ENCODE measurements around the gene FTH1. TPM values are rescaled to one million over a fixed set of nuclear protein-coding genes. Genes with fewer than 3 reads are reported as not detected.

The FTH1 gene
- polyA plus RNA-seq, 1 of the 3 experiments (the other 2 are of a cell fraction) = 1,229 TPM

- DNase-seq = peak; percentile 14
- no peak overlapping the region for H3K9ac ChIP-seq
- no peaks in the 10 kb centered on the region for H3K9me3 ChIP-seq
- no peak overlapping the region for H2AFZ ChIP-seq (ENCODE audit: low read depth)
- H3F3A ChIP-seq (replicated peaks; ENCODE audit: insufficient read depth) = no peaks in the 10 kb centered on the region
- CTCF ChIA-PET = interaction anchor here (1.3 to 5.9 kb wide), 4 partner anchors 10 to 194 kb away, joined by 3 to 85 read pairs (median 6); no protein-coding TSS in a partner anchor
- H3K9me2 ChIP-seq = no peaks in the 10 kb centered on the region
- POLR2A ChIA-PET = interaction anchor here (0.6 kb wide), 1 partner anchor 54 kb away, joined by 3 read pairs; no protein-coding TSS in a partner anchor
- WGBS (ENCODE audit: low lambda C conversion rate) = 97% methylated on average over 5 of the region's 7 CpGs
- H4K20me1 ChIP-seq (ENCODE audit: insufficient read depth) = no peaks in the 10 kb centered on the region
- H3K4me3 ChIP-seq (ENCODE audit: low read depth in 2 of 2, low read length in 1 of 2) = no peak overlapping the region
- no peaks in the 10 kb centered on the region for H3K36me3 ChIP-seq (replicated peaks in 1 of 2; ENCODE audit: control insufficient read depth in 1 of 2, insufficient read depth in 2 of 2, low read length in 1 of 2)
- H3K79me2 ChIP-seq (ENCODE audit: insufficient read depth) = no peaks in the 10 kb centered on the region
- TF ChIP-seq TCF12 (IDR thresholded peaks at IDR 0.05) = no peak
- no peak for TF ChIP-seq CTCF (IDR thresholded peaks at IDR 0.05)
- no peak for TF ChIP-seq RXRA (IDR thresholded peaks at IDR 0.05; ENCODE audit: borderline replicate concordance, low read depth)
- TF ChIP-seq REST (IDR thresholded peaks at IDR 0.05; ENCODE audit: low read depth, low read length) = no peak
- no peak for TF ChIP-seq TAF1 (IDR thresholded peaks at IDR 0.05; ENCODE audit: borderline replicate concordance, low read depth, low read length)
- no peak for TF ChIP-seq FOSL2 (IDR thresholded peaks at IDR 0.05; ENCODE audit: borderline replicate concordance, low read depth)
- TF ChIP-seq GATA2 (CRISPR knock-in tag; IDR thresholded peaks at IDR 0.05) = no peak
- TF ChIP-seq JUND (IDR thresholded peaks at IDR 0.05) = no peak
- H3K27me3 ChIP-seq (ENCODE audit: insufficient read depth) = no peaks in the 10 kb centered on the region
- no peak overlapping the region for H3K4me2 ChIP-seq
- peaks cover 0 to 17% of the 10 kb centered on the region in 2 experiments; a peak in 1 of 4 replicates for H3K4me1 ChIP-seq (ENCODE audit: control insufficient read depth in 1 of 2, insufficient read depth in 2 of 2, low read depth in 1 of 2, low read length in 1 of 2)
- no peak overlapping the region for H3K27ac ChIP-seq (ENCODE audit: low read depth in 2 of 2, low read length in 1 of 2)
These were observed 52.8 kb downstream of the FTH1 start for GRCh38 chr11:61914471-61915171.

Small RNAs within 50 kb of the gene (small RNA-seq; reads per million reads assigned to genes)
- gene RNU6-1243P = 0 reads per million in 7 experiments

Other genes starting within 250 kb of the FTH1 start
- gene MYRF, start 215.0 kb downstream of the FTH1 start, polyA plus RNA-seq (2012; rRNA removed) = 1.8 and 2.8 TPM in 2 replicates
- 454 and 617 TPM in 2 replicates for gene TMEM258, start 175.0 kb downstream of the FTH1 start, polyA plus RNA-seq (2012; rRNA removed)
- gene FEN1, start 174.7 kb downstream of the FTH1 start, polyA plus RNA-seq (2012; rRNA removed) = 35.9 and 39.5 TPM in 2 replicates
- 20.6 and 26.4 TPM in 2 replicates for gene FADS1, start 150.6 kb downstream of the FTH1 start, polyA plus RNA-seq (2012; rRNA removed)
- gene FADS2, start 139.3 kb downstream of the FTH1 start, polyA plus RNA-seq (2012; rRNA removed) = 67.8 and 77.1 TPM in 2 replicates
- gene FADS3, start 76.1 kb downstream of the FTH1 start, polyA plus RNA-seq (2012; rRNA removed) = 93.3 and 116 TPM in 2 replicates
- gene RAB3IL1, start 50.1 kb downstream of the FTH1 start, polyA plus RNA-seq (2012; rRNA removed) = 9.8 and 10.2 TPM in 2 replicates
- 0.30 and 0.47 TPM in 2 replicates for gene BEST1, start 17.3 kb downstream of the FTH1 start, polyA plus RNA-seq (2012; rRNA removed)
- gene INCENP, start 156.4 kb upstream of the FTH1 start, polyA plus RNA-seq (2012; rRNA removed) = 14.5 and 20.1 TPM in 2 replicates
- gene SCGB1D1, start 222.6 kb upstream of the FTH1 start, polyA plus RNA-seq (2012; rRNA removed) = not detected in 2 replicates
- gene SCGB2A1, start 241.0 kb upstream of the FTH1 start, polyA plus RNA-seq (2012; rRNA removed) = not detected in 2 replicates